ENCODE measurements around the gene FASTK.

Gene FASTK

GRCh38 chr7:151081170-151082101, 827 bp upstream of the FASTK start:
- no peak for DNase-seq (ENCODE audit: low spot score)

- DNase-seq (ENCODE audit: low spot score) = no peak
These were observed 515 bp downstream of the FASTK start for GRCh38 chr7:151080067-151080521.

- DNase-seq (ENCODE audit: low spot score) = no peak
These were observed 1.3 kb downstream of the FASTK start for GRCh38 chr7:151079199-151079910.

- no peak for DNase-seq (ENCODE audit: low spot score)
These were observed 2.2 kb downstream of the FASTK start for GRCh38 chr7:151078233-151079040.

GRCh38 chr7:151077705-151078232, 2.8 kb downstream of the FASTK start:
- no peak for DNase-seq (ENCODE audit: low spot score)

GRCh38 chr7:151076863-151077704, 3.5 kb downstream of the FASTK start:
- no peak for DNase-seq (ENCODE audit: low spot score)

- DNase-seq (ENCODE audit: low spot score) = no peak
These were observed 4.6 kb downstream of the FASTK start for GRCh38 chr7:151075978-151076426.

- DNase-seq (ENCODE audit: low spot score) = no peak
These were observed 5.0 kb downstream of the FASTK start for GRCh38 chr7:151075662-151075971.

- DNase-seq (ENCODE audit: low spot score) = no peak
These were observed 5.6 kb downstream of the FASTK start for GRCh38 chr7:151074817-151075661.

- no peak for DNase-seq (ENCODE audit: low spot score)
These were observed 6.6 kb downstream of the FASTK start for GRCh38 chr7:151073990-151074389.

- no peak for DNase-seq (ENCODE audit: low spot score)
These were observed 9.4 kb downstream of the FASTK start for GRCh38 chr7:151071032-151071866.

- DNase-seq (ENCODE audit: low spot score) = no peak
These were observed 10.0 kb downstream of the FASTK start for GRCh38 chr7:151070574-151070960.

GRCh38 chr7:151069841-151070573, 10.6 kb downstream of the FASTK start:
- DNase-seq (ENCODE audit: low spot score) = no peak

- DNase-seq (ENCODE audit: low spot score) = no peak
These were observed 12.4 kb downstream of the FASTK start for GRCh38 chr7:151068069-151068773.

- no peak for DNase-seq (ENCODE audit: low spot score)
These were observed 14.2 kb downstream of the FASTK start for GRCh38 chr7:151066273-151066974.

GRCh38 chr7:151065516-151065915, 15.1 kb downstream of the FASTK start:
- no peak for DNase-seq (ENCODE audit: low spot score)

GRCh38 chr7:151064993-151065392, 15.6 kb downstream of the FASTK start:
- DNase-seq (ENCODE audit: low spot score) = no peak

Measured in Ammon's horn (tissue), 1 donor.